Esophagus muscularis mucosa (tissue), 4 donors: ENCODE data around the gene PGAM2. TPM values are rescaled to one million over a fixed set of nuclear protein-coding genes. Genes with fewer than 3 reads are reported as not detected.

Experiments used
- DNase-seq: peaks from one replicate; pipeline ENCODE4 v3.0.0-alpha.2; 2017; ENCODE audit errors: extremely low spot score
- H3K27ac ChIP-seq, 4 donors: fragments of 200-600 bp; sonication (generic); replicated peaks in 1 of 4; 1 replicate in 3 of 4; 2 replicates in 1 of 4; pipeline ENCODE4 v1.5.1; 2016 to 2019; ENCODE audit warnings: mild to moderate bottlenecking in 1 of 4
- H3K27me3 ChIP-seq, 4 donors: fragments of 200-600 bp; sonication (generic); one replicate each; pipeline versions ENCODE4 v1.5.1 to v1.6.0; 2016 to 2019
- H3K36me3 ChIP-seq, 4 donors: fragments of 200-600 bp; sonication (generic); one replicate each; pipeline ENCODE4 v1.5.1; 2016 to 2019
- H3K4me1 ChIP-seq, 4 donors: fragments of 200-600 bp; sonication (generic); one replicate each; pipeline ENCODE4 v1.5.1; 2016 to 2019
- H3K4me3 ChIP-seq, 4 donors: fragments of 200-600 bp; sonication (generic); 1 replicate in 2 of 4; 2 replicates in 2 of 4; pipeline ENCODE4 v1.5.1; 2016 to 2019; ENCODE audit warnings: mild to moderate bottlenecking in 4 of 4, moderate library complexity in 1 of 4
- H3K9me3 ChIP-seq, 4 donors: fragments of 200-600 bp; sonication (generic); 1 replicate in 3 of 4; 2 replicates in 1 of 4; pipeline ENCODE4 v1.5.1; 2016 to 2019
- CTCF ChIP-seq, 3 experiments: fragments of 200-600 bp in 2 of 3; fragments of 450-650 bp in 1 of 3; sonication (generic) in 2 of 3; IDR thresholded peaks; one replicate each; pipeline ENCODE4 v1.5.1; 2017 to 2019; ENCODE audit warnings: antibody characterized with exemption in 3 of 3, mild to moderate bottlenecking in 2 of 3, moderate library complexity in 1 of 3
- EP300 ChIP-seq: sonication (generic); formaldehyde crosslinking; IDR thresholded peaks from one replicate; pipeline ENCODE4 v1.6.1; 2017; ENCODE audit warnings: antibody characterized with exemption
- POLR2A ChIP-seq: fragments of 450-650 bp; IDR thresholded peaks from one replicate; pipeline ENCODE4 v1.6.1; 2017; ENCODE audit warnings: antibody characterized with exemption, moderate library complexity, mild to moderate bottlenecking, low read depth
- POLR2AphosphoS5 ChIP-seq, 2 donors: sonication (generic); formaldehyde crosslinking; IDR thresholded peaks; one replicate each; pipeline ENCODE4 v1.6.1; 2017; ENCODE audit warnings: antibody characterized with exemption in 2 of 2
- WGBS: methylation state at CpG from one replicate; pipeline ENCODE4 v1.1.5; 2018; 5-methylcytosine and 5-hydroxymethylcytosine counted together
- intact Hi-C: fragments of 100-400 bp; cut with DNase I; formaldehyde crosslinking; loops from one replicate; pipeline ENCODE4 v1.15.1; 2023
- total RNA-seq, 4 donors: library from RNA; depleted of rRNA; stranded (reverse); fragments of >200 nt; gene quantifications; one replicate each; pipeline versions ENCODE4 v1.1.0 to v1.2.1, GENCODE V29; 2016

Gene PGAM2
- total RNA-seq, 4 donors from 2014 or later, result 0.52 to 1.8 (median 0.66) TPM; not detected in 1

GRCh38 chr7:44096326-44096881, 31.0 kb upstream of the PGAM2 start:
- H3K27me3 ChIP-seq, result no peaks in the 10 kb centered on the region
- no peaks in the 10 kb centered on the region for H3K9me3 ChIP-seq
- no peak overlapping the region for H3K27ac ChIP-seq
- no peak overlapping the region for H3K4me3 ChIP-seq
- no peak for DNase-seq
- intact Hi-C loops, result no loop called here
- TF ChIP-seq POLR2A (no peak), POLR2AphosphoS5 (IDR thresholded peaks at IDR 0.05) (no peak), EP300 (no peak), CTCF (IDR thresholded peaks at IDR 0.05) (no peak)
- H3K36me3 ChIP-seq, result no peaks in the 10 kb centered on the region
- 87% methylated on average over 8 of the region's 8 CpGs for WGBS
- peaks cover 5 to 51% (median 37%) of the 10 kb centered on the region in 4 donors for H3K4me1 ChIP-seq

- H3K27ac ChIP-seq, result peak overlapping the region in 1 of 4 donors; percentile 34
Observed at GRCh38 chr7:44095781-44096180, 30.4 kb upstream of the PGAM2 start.

GRCh38 chr7:44094883-44095592, 29.7 kb upstream of the PGAM2 start:
- DNase-seq, result no peak
- Histone ChIP-seq H3K4me3 (no peak overlapping the region), H3K27me3 (no peaks in the 10 kb centered on the region), H3K36me3 (no peaks in the 10 kb centered on the region), H3K9me3 (no peaks in the 10 kb centered on the region), H3K27ac (peak overlapping the region; percentile 9 to 34 (median 20)), H3K4me1 (peaks cover 0 to 52% (median 38%) of the 10 kb centered on the region in 4 donors)
- no peak for TF ChIP-seq POLR2A
- TF ChIP-seq CTCF (IDR thresholded peaks at IDR 0.05), result no peak
- TF ChIP-seq EP300, result no peak
- TF ChIP-seq POLR2AphosphoS5 (IDR thresholded peaks at IDR 0.05), result no peak
- 57% methylated on average over 2 of the region's 2 CpGs for WGBS
- intact Hi-C loops, result no loop called here

More at GRCh38 chr7:44095781-44096180, 30.4 kb upstream of the PGAM2 start:
- WGBS, result 100% methylated on average over 3 of the region's 3 CpGs
- no peak for DNase-seq
- no peaks in the 10 kb centered on the region for H3K27me3 ChIP-seq
- no peak overlapping the region for H3K4me3 ChIP-seq
- TF ChIP-seq POLR2AphosphoS5 (IDR thresholded peaks at IDR 0.05), result no peak
- intact Hi-C loops, result no loop called here
- no peaks in the 10 kb centered on the region for H3K9me3 ChIP-seq
- peaks cover 5 to 51% (median 37%) of the 10 kb centered on the region in 4 donors for H3K4me1 ChIP-seq
- H3K36me3 ChIP-seq, result no peaks in the 10 kb centered on the region

GRCh38 chr7:44094365-44094764, 29.0 kb upstream of the PGAM2 start:
- intact Hi-C loops, result no loop called here
- H3K27me3 ChIP-seq, result no peaks in the 10 kb centered on the region
- no peaks in the 10 kb centered on the region for H3K9me3 ChIP-seq
- H3K4me3 ChIP-seq, result no peak overlapping the region
- 51% methylated on average over 2 of the region's 2 CpGs for WGBS
- DNase-seq, result no peak
- peaks cover 0 to 54% (median 41%) of the 10 kb centered on the region in 4 donors for H3K4me1 ChIP-seq
- H3K27ac ChIP-seq, result peak overlapping the region; percentile 9 to 34 (median 20)
- no peak for TF ChIP-seq CTCF (IDR thresholded peaks at IDR 0.05)
- no peak for TF ChIP-seq POLR2A
- no peak for TF ChIP-seq EP300
- TF ChIP-seq POLR2AphosphoS5 (IDR thresholded peaks at IDR 0.05), result no peak
- H3K36me3 ChIP-seq, result no peaks in the 10 kb centered on the region

GRCh38 chr7:44093102-44093641, 27.8 kb upstream of the PGAM2 start:
- TF ChIP-seq POLR2AphosphoS5 (IDR thresholded peaks at IDR 0.05), result no peak
- TF ChIP-seq POLR2A, result no peak
- TF ChIP-seq EP300, result no peak
- no peak for TF ChIP-seq CTCF (IDR thresholded peaks at IDR 0.05)
- intact Hi-C loops, result no loop called here
- 91% methylated on average over 6 of the region's 6 CpGs for WGBS
- DNase-seq, result no peak
- H3K27me3 ChIP-seq, result no peaks in the 10 kb centered on the region
- no peaks in the 10 kb centered on the region for H3K36me3 ChIP-seq
- H3K27ac ChIP-seq, result peak overlapping the region in 2 of 4 donors; percentile 30 to 31
- H3K4me1 ChIP-seq, result peaks cover 8 to 64% (median 53%) of the 10 kb centered on the region in 4 donors
- no peak overlapping the region for H3K4me3 ChIP-seq
- H3K9me3 ChIP-seq, result no peaks in the 10 kb centered on the region
